Measurements from ENCODE around the gene RALA.

RALA gene

GRCh38 chr7:39623047-39623731 is at the start of gene RALA:
TSS of gene RALA (plus strand) at chr7:39623572. CDS start at chr7:39686668, 63,096 bp downstream.
- DNase-seq (ENCODE audit: low read depth, low spot score): peak; percentile 73

DNA sequence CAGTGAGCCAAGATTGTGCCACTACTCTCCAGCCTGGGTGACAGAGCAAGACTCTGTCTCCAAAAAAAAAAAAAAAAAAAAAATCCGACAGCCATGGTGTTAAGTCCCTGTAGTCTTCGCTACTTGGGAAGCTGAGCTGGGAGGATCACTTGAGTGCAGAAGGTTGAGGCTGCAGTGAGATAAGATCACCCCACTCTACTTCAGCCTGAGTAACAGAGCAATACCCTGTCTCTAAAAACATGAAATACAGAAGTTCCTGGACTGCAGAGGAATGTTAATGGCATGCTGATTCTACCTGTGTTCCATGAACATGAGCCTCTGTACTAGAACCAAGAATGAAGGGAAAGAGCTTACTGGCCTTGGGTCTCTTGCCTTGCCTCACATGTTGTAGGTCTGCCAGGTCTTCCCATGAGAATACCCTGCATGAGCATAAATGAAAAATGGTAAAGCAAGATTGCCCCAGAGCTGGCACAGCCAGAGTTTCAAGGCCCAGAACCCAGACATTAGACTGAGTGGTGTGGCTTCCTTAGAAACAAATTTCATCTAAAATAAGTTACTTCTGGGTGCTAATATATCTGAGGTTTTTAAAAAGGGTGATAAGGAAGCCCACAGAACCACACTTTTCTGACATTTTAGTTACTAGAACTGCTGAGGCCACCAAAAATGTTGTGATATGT is 48.6 kb upstream of the RALA start:
- DNase-seq (ENCODE audit: low read depth, low spot score): no peak

DNA sequence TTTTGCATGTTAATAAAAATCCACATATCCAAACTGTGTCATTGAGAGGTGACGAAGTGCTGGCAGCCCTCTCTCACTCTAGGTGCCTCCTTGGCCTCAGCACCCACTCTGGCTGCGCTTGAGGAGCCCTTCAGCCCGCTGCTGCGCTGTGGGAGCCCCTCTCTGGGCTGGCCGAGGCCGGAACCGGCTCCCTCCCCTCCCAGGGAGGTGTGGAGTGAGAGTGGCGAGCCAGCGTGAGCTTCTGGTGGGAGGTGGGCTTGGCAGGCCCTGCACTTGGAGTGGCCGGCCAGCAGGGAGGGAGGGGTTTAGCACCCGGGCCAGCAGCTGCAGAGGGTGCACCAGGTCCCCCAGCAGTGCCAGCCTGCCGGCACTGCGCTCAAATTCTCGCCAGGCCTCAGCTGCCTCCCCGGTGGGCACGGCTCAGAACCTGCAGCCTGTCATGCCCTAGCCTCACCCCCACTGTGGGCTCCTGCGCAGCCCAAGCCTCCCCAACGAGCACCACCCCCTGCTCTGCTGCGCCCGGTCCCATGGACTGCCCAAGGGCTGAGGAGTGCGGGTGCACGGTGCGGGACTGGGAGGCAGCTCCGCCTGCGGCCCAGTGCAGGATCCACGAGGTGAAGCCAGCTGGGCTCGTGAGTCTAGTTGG is 46.0 kb upstream of the RALA start:
- DNase-seq (ENCODE audit: low read depth, low spot score): no peak

GRCh38 chr7:39580149-39580874 is 43.1 kb upstream of the RALA start:
- peak; percentile 61 for DNase-seq (ENCODE audit: low read depth, low spot score)

DNA sequence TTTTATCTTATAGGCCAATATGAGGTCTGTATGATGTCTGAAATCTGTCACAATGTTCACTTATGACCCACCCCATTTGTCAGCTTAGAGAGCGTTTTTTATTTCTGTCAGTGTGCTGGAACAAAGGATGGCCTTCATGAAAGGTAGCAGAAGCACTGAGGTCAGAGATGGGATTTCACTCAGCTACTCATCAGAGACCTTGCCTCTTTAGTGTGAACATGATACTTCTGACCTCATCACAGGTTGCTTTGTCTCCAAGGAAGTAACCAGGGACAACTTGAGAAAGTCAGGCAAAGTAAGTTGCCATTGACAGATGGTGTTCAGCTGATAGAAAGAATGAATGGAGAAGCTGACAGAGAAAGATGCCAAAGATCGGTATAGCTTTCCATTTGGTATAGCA is 40.8 kb upstream of the RALA start:
- no peak for DNase-seq (ENCODE audit: low read depth, low spot score)

GRCh38 chr7:39583539-39583938 is 39.8 kb upstream of the RALA start:
- no peak for DNase-seq (ENCODE audit: low read depth, low spot score)

- no peak for DNase-seq (ENCODE audit: low read depth, low spot score)
Measured at GRCh38 chr7:39587393-39587792, 36.0 kb upstream of the RALA start.

GRCh38 chr7:39588416-39588815 is 35.0 kb upstream of the RALA start:
- no peak for DNase-seq (ENCODE audit: low read depth, low spot score)

DNA sequence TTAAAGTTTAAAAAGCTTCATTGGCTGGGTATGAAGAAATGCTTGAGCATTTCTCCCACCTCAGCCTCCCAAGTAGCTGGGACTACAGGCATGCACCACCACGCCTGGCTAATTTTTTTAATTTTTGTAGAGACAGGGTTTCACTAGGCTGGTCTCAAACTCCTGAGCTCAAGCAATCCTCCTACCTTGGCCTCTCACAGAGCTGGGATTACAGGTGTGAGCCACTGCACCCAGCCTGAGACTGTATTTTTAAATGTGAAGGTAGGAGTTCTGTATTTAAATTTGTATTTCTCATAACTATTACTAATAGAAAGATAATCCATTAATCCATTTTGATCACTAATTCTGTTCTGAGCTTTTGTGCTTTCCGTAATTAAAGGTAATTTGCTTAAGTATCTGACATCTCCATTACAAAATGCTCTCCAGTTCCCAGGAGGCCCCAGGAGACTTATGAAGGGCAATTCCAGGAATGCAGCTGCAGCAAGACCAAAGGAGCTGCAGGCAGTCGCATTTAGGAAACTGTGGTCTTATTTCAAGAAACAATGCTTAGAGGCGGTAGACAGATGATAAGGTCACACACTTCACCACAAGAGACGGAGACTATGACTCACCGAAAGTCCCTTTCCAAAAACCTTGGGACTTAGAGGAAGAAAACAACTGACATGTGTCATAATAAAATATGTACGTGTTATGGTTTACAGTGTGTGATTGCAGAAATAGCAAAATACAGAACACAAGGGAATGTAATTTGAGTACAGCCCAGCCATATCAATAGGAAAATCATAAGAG is 33.9 kb upstream of the RALA start:
- no peak for DNase-seq (ENCODE audit: low read depth, low spot score)

DNA sequence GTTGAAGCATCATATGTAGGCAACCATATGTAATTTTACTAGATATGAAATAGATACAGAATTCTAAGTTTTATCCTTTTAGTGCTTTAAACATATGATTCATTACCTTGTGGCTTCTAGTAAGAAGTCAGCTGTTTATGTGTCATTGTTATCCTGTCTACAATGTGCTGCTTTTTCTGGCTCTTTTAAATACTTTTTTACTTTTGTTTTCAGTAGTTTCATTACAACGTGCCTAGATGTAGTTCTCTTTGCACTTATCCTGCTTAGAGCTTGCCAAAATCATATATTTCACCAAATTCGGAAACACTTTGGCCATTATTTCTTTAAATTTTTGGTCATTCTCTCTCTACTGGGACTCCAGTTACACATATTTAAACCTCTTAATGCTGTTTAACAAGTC is 30.8 kb upstream of the RALA start:
- no peak for DNase-seq (ENCODE audit: low read depth, low spot score)

DNA sequence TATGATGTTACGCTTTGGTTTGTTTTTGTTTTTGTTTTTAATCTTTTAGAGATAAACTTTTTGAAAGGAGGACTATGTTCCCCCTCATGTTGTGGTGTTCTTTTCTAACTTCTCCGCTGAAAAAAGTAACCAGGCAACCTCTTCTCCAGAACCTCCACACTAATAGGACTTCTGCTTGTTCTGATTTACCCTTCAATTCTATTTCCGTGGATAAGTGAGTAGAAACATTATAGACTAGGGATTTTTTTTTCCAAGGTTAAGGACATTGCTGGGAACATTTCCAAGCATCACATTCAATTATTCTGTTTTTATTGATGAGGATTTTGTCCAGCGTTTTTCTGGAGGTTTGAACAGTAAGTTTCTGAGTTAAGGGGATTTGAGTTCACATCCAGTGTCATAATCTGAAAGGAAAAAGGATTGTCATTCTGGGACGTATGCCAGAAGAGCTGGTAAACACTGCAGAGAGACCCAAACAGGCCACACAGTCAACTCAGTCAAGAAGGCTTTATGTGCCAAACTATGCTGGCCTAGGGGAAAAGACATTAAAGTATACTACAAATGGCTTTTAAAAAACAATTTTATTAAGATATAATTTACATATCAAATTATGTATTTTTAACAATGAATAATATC is 28.3 kb upstream of the RALA start:
- no peak for DNase-seq (ENCODE audit: low read depth, low spot score)

DNA sequence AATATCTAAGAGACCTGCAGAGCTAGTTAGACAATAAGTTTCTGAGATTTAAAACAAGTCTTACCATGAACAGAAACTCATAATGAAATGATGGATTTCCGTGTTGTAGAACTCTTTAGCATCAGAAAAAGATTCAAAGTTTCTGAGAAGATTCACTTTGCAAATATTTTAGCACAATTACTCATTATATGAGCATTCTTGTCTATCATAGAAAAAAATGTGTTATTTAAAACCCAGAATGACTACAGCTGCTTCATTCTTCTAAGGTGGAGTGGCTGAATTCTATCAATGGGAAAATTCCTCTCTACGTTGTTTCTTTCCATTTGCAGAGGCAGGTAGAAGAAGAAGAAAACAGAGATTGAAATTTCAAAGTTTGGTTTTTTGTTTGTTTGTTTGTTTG is 21.0 kb upstream of the RALA start:
- DNase-seq (ENCODE audit: low read depth, low spot score): no peak

- DNase-seq (ENCODE audit: low read depth, low spot score): no peak
Measured at GRCh38 chr7:39603924-39604323, 19.4 kb upstream of the RALA start.

DNA sequence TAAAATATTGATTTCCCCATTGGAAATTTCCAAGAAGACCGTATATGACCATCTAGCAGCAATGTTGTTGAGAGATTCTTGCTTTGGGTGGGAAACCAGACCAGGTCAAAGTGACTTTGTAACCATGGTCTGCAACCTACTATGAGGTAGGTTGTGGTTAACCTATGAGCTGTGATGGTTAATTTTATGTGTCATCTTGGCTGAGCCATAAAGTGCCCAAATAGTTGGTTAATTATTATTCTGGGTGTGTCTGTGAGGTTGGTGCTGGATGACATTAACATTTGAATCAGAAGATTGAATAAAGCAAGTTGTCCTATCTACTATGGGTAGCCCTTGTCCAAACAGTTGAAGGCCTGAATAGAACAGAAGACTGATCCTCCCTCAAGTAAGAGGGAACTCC is 18.3 kb upstream of the RALA start:
- DNase-seq (ENCODE audit: low read depth, low spot score): no peak

- no peak for DNase-seq (ENCODE audit: low read depth, low spot score)
Measured at GRCh38 chr7:39606352-39606751, 17.0 kb upstream of the RALA start.

GRCh38 chr7:39606941-39607340 is 16.4 kb upstream of the RALA start:
- DNase-seq (ENCODE audit: low read depth, low spot score): no peak

GRCh38 chr7:39607865-39608264 is 15.5 kb upstream of the RALA start:
- no peak for DNase-seq (ENCODE audit: low read depth, low spot score)

- DNase-seq (ENCODE audit: low read depth, low spot score): no peak
Measured at GRCh38 chr7:39608278-39608677, 15.1 kb upstream of the RALA start.

GRCh38 chr7:39609113-39609934 is 14.0 kb upstream of the RALA start:
- DNase-seq (ENCODE audit: low read depth, low spot score): no peak

- DNase-seq (ENCODE audit: low read depth, low spot score): no peak
Measured at GRCh38 chr7:39609935-39610263, 13.5 kb upstream of the RALA start.

Measured in brain pericyte (primary cell).